ENCODE measurements around the gene BACH1.
A peak's percentile ranks its signal among the peaks of the same experiment; 100 is the strongest.
"Not testable (repeated sequence)": the region's sequence is repeated elsewhere in the genome, so short reads cannot be mapped to it uniquely, and the experiment has no call there.

The BACH1 gene

GRCh38 chr21:29298348-29299045, at the start of gene BACH1:
BACH1 (plus strand) TSS chr21:29298922; CDS start chr21:29321281, 22,359 bp downstream.
- DNase-seq = peak; percentile 89

GRCh38 chr21:29249289-29249688, 49.4 kb upstream of the BACH1 start:
- not testable (repeated sequence) for DNase-seq

GRCh38 chr21:29250636-29251035, 48.1 kb upstream of the BACH1 start:
- no peak for DNase-seq

- DNase-seq = not testable (repeated sequence)
Observed at GRCh38 chr21:29253861-29254260, 44.9 kb upstream of the BACH1 start.

GRCh38 chr21:29254550-29254949, 44.2 kb upstream of the BACH1 start:
- no peak for DNase-seq

- DNase-seq = no peak
Observed at GRCh38 chr21:29256126-29256910, 42.4 kb upstream of the BACH1 start.

- DNase-seq = no peak
Observed at GRCh38 chr21:29257701-29258100, 41.0 kb upstream of the BACH1 start.

- no peak for DNase-seq
Observed at GRCh38 chr21:29258626-29259338, 39.9 kb upstream of the BACH1 start.

- DNase-seq = no peak
Observed at GRCh38 chr21:29260461-29260860, 38.3 kb upstream of the BACH1 start.

- no peak for DNase-seq
Observed at GRCh38 chr21:29261555-29262540, 36.9 kb upstream of the BACH1 start.

- no peak for DNase-seq
Observed at GRCh38 chr21:29264721-29265120, 34.0 kb upstream of the BACH1 start.

- DNase-seq = no peak
Observed at GRCh38 chr21:29265690-29266479, 32.8 kb upstream of the BACH1 start.

- no peak for DNase-seq
Observed at GRCh38 chr21:29267666-29268065, 31.1 kb upstream of the BACH1 start.

- DNase-seq = no peak
Observed at GRCh38 chr21:29271927-29272333, 26.8 kb upstream of the BACH1 start.

- no peak for DNase-seq
Observed at GRCh38 chr21:29277442-29277841, 21.3 kb upstream of the BACH1 start.

GRCh38 chr21:29279558-29279957, 19.2 kb upstream of the BACH1 start:
- no peak for DNase-seq

GRCh38 chr21:29281801-29282200, 16.9 kb upstream of the BACH1 start:
- DNase-seq = not testable (repeated sequence)

GRCh38 chr21:29287383-29287782, 11.3 kb upstream of the BACH1 start:
- no peak for DNase-seq

GRCh38 chr21:29288239-29288638, 10.5 kb upstream of the BACH1 start:
- DNase-seq = no peak

GRCh38 chr21:29289317-29289716, 9.4 kb upstream of the BACH1 start:
- DNase-seq = no peak

GRCh38 chr21:29290240-29290639, 8.5 kb upstream of the BACH1 start:
- no peak for DNase-seq
